Heart right ventricle (tissue), 16 donors: ENCODE results near the gene RUNX3. TPM values are rescaled to one million over a fixed set of nuclear protein-coding genes. Genes with fewer than 3 reads are reported as not detected.

Experiments used
- ATAC-seq, 8 donors: fragments of 200-7000 bp; cut with Tn5 transposase; one replicate each; pipeline ENCODE4 v1.9.1; 2020; ENCODE audit warnings: mild to moderate bottlenecking in 8 of 8, moderate library complexity in 8 of 8, moderate number of reproducible peaks in 1 of 8
- DNase-seq, 2 donors: peaks; one replicate each; pipeline ENCODE4 v3.0.0-alpha.2; 2020
- H3K27ac ChIP-seq, 10 donors: fragments of 200-600 bp; sonication (generic) in 2 of 10; one replicate each; pipeline versions ENCODE4 v1.5.0 to v1.8.0; 2020 to 2022; ENCODE audit warnings: mild to moderate bottlenecking in 3 of 10
- H3K27me3 ChIP-seq, 7 donors: fragments of 200-600 bp; one replicate each; pipeline ENCODE4 v1.8.0; 2021 to 2022; ENCODE audit warnings: mild to moderate bottlenecking in 2 of 7
- H3K36me3 ChIP-seq, 9 donors: fragments of 200-600 bp; sonication (generic) in 1 of 9; one replicate each; pipeline versions ENCODE4 v1.5.0 to v1.8.0; 2020 to 2022; ENCODE audit warnings: mild to moderate bottlenecking in 2 of 9
- H3K4me1 ChIP-seq, 9 donors: fragments of 200-600 bp; sonication (generic) in 1 of 9; one replicate each; pipeline versions ENCODE4 v1.5.0 to v1.8.0; 2020 to 2022; ENCODE audit warnings: mild to moderate bottlenecking in 4 of 9
- H3K4me3 ChIP-seq, 10 donors: fragments of 200-600 bp; sonication (generic) in 2 of 10; one replicate each; pipeline versions ENCODE4 v1.5.0 to v1.8.0; 2020 to 2022; ENCODE audit warnings: mild to moderate bottlenecking in 7 of 10, moderate library complexity in 2 of 10
- H3K9me3 ChIP-seq, 11 donors: fragments of 200-600 bp in 10 of 11; sonication (generic) in 2 of 11; one replicate each; pipeline versions ENCODE4 v1.5.0 to v1.8.0; 2013 to 2022; ENCODE audit warnings: mild to moderate bottlenecking in 2 of 11, control low read depth in 1 of 11, moderate library complexity in 1 of 11
- CTCF ChIP-seq, 9 donors: fragments of 200-600 bp; sonication (generic) in 2 of 9; IDR thresholded peaks; one replicate each; pipeline versions ENCODE4 v1.5.0 to v1.8.0; 2021 to 2022; ENCODE audit warnings: antibody characterized with exemption in 9 of 9, mild to moderate bottlenecking in 5 of 9, moderate library complexity in 1 of 9
- WGBS, 2 donors: extraction: QIAGEN DNeasy Blood & Tissue Kit; methylation state at CpG; one replicate each; pipeline ENCODE4 v1.1.7; 2013; ENCODE audit warnings: inconsistent platforms in 1 of 2; 5-methylcytosine and 5-hydroxymethylcytosine counted together
- intact Hi-C, 10 donors: fragments of 100-400 bp; cut with DNase I; formaldehyde crosslinking; loops; one replicate each; pipeline versions ENCODE4 v1.11.1 to v1.14.2; 2022
- polyA plus RNA-seq, 2 donors: library from polyadenylated mRNA; stranded (reverse); fragments of 200-250 nt; gene quantifications; one replicate each; pipeline ENCODE4 v1.2.3, GENCODE V29; 2013
- total RNA-seq, 10 donors: library from RNA; stranded (reverse); fragmentation: NEBNext Ultra II Directional in 3 of 10; extraction: Animal tissue kit (Norgen Biotek cat#: 25700) in 3 of 10; gene quantifications; one replicate each; pipeline versions ENCODE4 v1.2.1 to v1.2.4, GENCODE V29; 2021 to 2023
- donor health status: Arrhythmogenic right ventricular cardiomyopathy.
- donor health status: ischemic (EF 13 %, LVEDD 7.1; RV severe dilation, severe dysfunction).
- donor health status: healthy with polysubstance abuse.
- donor health status: DM: no; HTN: yes; CAD: no.
- donor health status: DM: no; HTN: no; CAD: no.
- donor health status: ischemic (EF 25% LVEDD 6.9; RV normal size, moderate dysfunction).
- donor health status: ischemic (EF 25% LVEDD 5.7; RV mildly dilated, moderate dysfunction).
- donor health status: healthy.
- donor health status: DM: yes; HTN: yes; CAD: no.
- donor health status: Ischemic cardiomyopathy.
- donor health status: ischemic (EF 35%, LVEDD 5.7; RV mildly dilated, moderate dysfunction).
- donor health status: nonischemic (EF 11% LVEDD 7.7; RV severe dilation, severe dysfunction).
- donor health status: DM: yes; HTN: yes; CAD: no.
- donor health status: PGD.
- donor health status: ischemic (EF 29% LVEDD 5.4; RV normal size, mild dysfunction).
- donor health status: nonischemic (EF 23%, LVEDD 6.1; RV moderate dilation, normal function).

Gene RUNX3
- total and polyA plus RNA-seq, 12 donors, result 0.07 to 5.9 (median 0.38) TPM

GRCh38 chr1:24952413-24952841 lies 22.4 kb upstream of the RUNX3 start:
- intact Hi-C loops, result no loop called here
- DNase-seq (no peak), ATAC-seq (no peak)
- no peaks in the 10 kb centered on the region for H3K36me3 ChIP-seq
- peaks cover 0 to 14% (median 0%) of the 10 kb centered on the region in 9 donors for H3K4me1 ChIP-seq
- H3K27ac ChIP-seq, result no peak overlapping the region
- no peak for TF ChIP-seq CTCF (IDR thresholded peaks at IDR 0.05)
- H3K27me3 ChIP-seq, result peaks cover 0 to 22% (median 8%) of the 10 kb centered on the region in 7 donors
- H3K4me3 ChIP-seq, result no peak overlapping the region
- 39 to 51% methylated on average over 5 of the region's 5 CpGs for WGBS, 2 donors
- H3K9me3 ChIP-seq, result no peaks in the 10 kb centered on the region

- ATAC-seq (no peak), DNase-seq (no peak)
- intact Hi-C loops, result no loop called here
- Histone ChIP-seq H3K4me3 (no peak overlapping the region), H3K9me3 (no peaks in the 10 kb centered on the region), H3K27ac (no peak overlapping the region), H3K36me3 (no peaks in the 10 kb centered on the region), H3K27me3 (peaks cover 0 to 19% (median 8%) of the 10 kb centered on the region in 7 donors), H3K4me1 (peaks cover 0 to 14% (median 0%) of the 10 kb centered on the region in 9 donors)
- TF ChIP-seq CTCF (IDR thresholded peaks at IDR 0.05), result no peak
- WGBS, 2 donors, result 82 to 89% methylated on average over 2 of the region's 2 CpGs
Measured at GRCh38 chr1:24951810-24952412, 21.8 kb upstream of the RUNX3 start.

- DNase-seq, result no peak
- ATAC-seq, result no peak
- no peaks in the 10 kb centered on the region for H3K36me3 ChIP-seq
- no peaks in the 10 kb centered on the region for H3K9me3 ChIP-seq
- peaks cover 0 to 13% (median 5%) of the 10 kb centered on the region in 7 donors for H3K27me3 ChIP-seq
- intact Hi-C loops, result no loop called here
- no peak for TF ChIP-seq CTCF (IDR thresholded peaks at IDR 0.05)
- H3K4me3 ChIP-seq, result no peak overlapping the region
- H3K4me1 ChIP-seq, result peaks cover 0 to 14% (median 0%) of the 10 kb centered on the region in 9 donors
- no peak overlapping the region for H3K27ac ChIP-seq
- WGBS, 2 donors, result 68 to 81% methylated on average over 6 of the region's 6 CpGs
Measured at GRCh38 chr1:24951337-24951736, 21.3 kb upstream of the RUNX3 start.

GRCh38 chr1:24949331-24949881 lies 19.3 kb upstream of the RUNX3 start:
- TF ChIP-seq CTCF (IDR thresholded peaks at IDR 0.05), result no peak
- Histone ChIP-seq H3K36me3 (no peaks in the 10 kb centered on the region), H3K27me3 (peaks cover 0 to 4% (median 0%) of the 10 kb centered on the region in 7 donors), H3K4me1 (no peaks in the 10 kb centered on the region), H3K9me3 (no peaks in the 10 kb centered on the region), H3K27ac (no peak overlapping the region), H3K4me3 (no peak overlapping the region)
- ATAC-seq (no peak), DNase-seq (no peak)
- 77 to 80% methylated on average over 12 of the region's 12 CpGs for WGBS, 2 donors
- intact Hi-C loops, result no loop called here
